HCT116 (cell line): ENCODE measurements around the gene TSKU. TPM values are rescaled to one million over a fixed set of nuclear protein-coding genes. Genes with fewer than 3 reads are reported as not detected.

Source experiments
- ATAC-seq: fragments of 200-7000 bp; cut with Tn5 transposase; 2 replicates; pipeline ENCODE4 v1.9.1; 2020; ENCODE audit warnings: mild to moderate bottlenecking, moderate library complexity
- BruUV-seq: library from RNA; stranded (reverse); fragments of 400-500 nt; replicated peaks from 2 replicates; lab custom pipeline; 2021; lab: Mats Ljungman, UMichigan
- CTCF ChIA-PET: fragments of 300-600 bp; sonication (Branson Sonifier 250); formaldehyde crosslinking; loops from one replicate; lab custom pipeline; 2021; ENCODE audit warnings: antibody characterized with exemption; lab: Charles Lee
- POLR2A ChIA-PET: fragments of 300-600, 350-600 bp; sonication (Branson Sonifier 250); formaldehyde crosslinking; loops from one replicate; lab custom pipeline; 2021; ENCODE audit warnings: antibody characterized with exemption; lab: Charles Lee
- RAD21 ChIA-PET, 2 experiments: fragments of 300-600 bp; sonication (Branson Sonifier 250); formaldehyde crosslinking; loops; one replicate each; lab custom pipeline; 2023; ENCODE audit warnings: low total read pairs in 2 of 2; ENCODE audit not compliant: uncharacterized antibody in 2 of 2, unreplicated experiment in 2 of 2, low non-redundant PET in 1 of 2; lab: Charles Lee
- DNase-seq: peaks from one replicate; pipeline ENCODE4 v3.0.0-alpha.2; 2010; ENCODE audit warnings: low read depth, low spot score
- H2AFZ ChIP-seq: fragments of 200-600 bp; shearing (Covaris generic), sonication (generic); 2 replicates; pipeline ENCODE4 v1.6.1; 2017; ENCODE audit warnings: low read depth, mixed run types, mixed read lengths, antibody characterized with exemption, low read length; ENCODE audit not compliant: poor library complexity, severe bottlenecking
- H3K27ac ChIP-seq: 2 replicates; pipeline ENCODE4 v1.5.1; 2012; ENCODE audit warnings: low read depth, low read length
- H3K27me3 ChIP-seq: fragments of 200-600 bp; sonication (generic); 2 replicates; pipeline ENCODE4 v1.6.1; 2016; ENCODE audit warnings: mixed run types, low read length, mixed read lengths; ENCODE audit not compliant: insufficient read depth
- H3K36me3 ChIP-seq, 2 experiments: fragments of 200-500 bp in 1 of 2; fragments of 200-600 bp in 1 of 2; sonication (Bioruptor generic) in 1 of 2; sonication (generic) in 1 of 2; 2 replicates each; pipeline versions ENCODE4 v1.5.1 to v1.6.1; 2014 to 2016; ENCODE audit warnings: low read length in 2 of 2, inconsistent platforms in 1 of 2, mixed read lengths in 1 of 2, mixed run types in 1 of 2; ENCODE audit not compliant: insufficient read depth in 2 of 2, control insufficient read depth in 1 of 2
- H3K4me1 ChIP-seq, 2 experiments: fragments of 200-600 bp in 1 of 2; sonication (generic) in 1 of 2; 2 replicates each; pipeline versions ENCODE4 v1.5.1 to v1.6.1; 2012 to 2017; ENCODE audit warnings: low read length in 2 of 2, inconsistent platforms in 1 of 2, mild to moderate bottlenecking in 1 of 2, mixed read lengths in 1 of 2, mixed run types in 1 of 2, moderate library complexity in 1 of 2; ENCODE audit not compliant: insufficient read depth in 2 of 2, control insufficient read depth in 1 of 2
- H3K4me2 ChIP-seq: fragments of 200-600 bp; sonication (generic); 2 replicates; pipeline ENCODE4 v1.6.1; 2017; ENCODE audit warnings: mixed run types, low read length, mixed read lengths
- H3K4me3 ChIP-seq, 2 experiments: fragments of 200-600 bp in 1 of 2; sonication (generic) in 1 of 2; replicated peaks in 1 of 2; 2 replicates each; pipeline ENCODE4 v1.5.1; 2011 to 2016; ENCODE audit warnings: low read length in 2 of 2, control low read depth in 1 of 2, low read depth in 1 of 2, mild to moderate bottlenecking in 1 of 2, mixed read lengths in 1 of 2, mixed run types in 1 of 2
- H3K79me2 ChIP-seq: fragments of 200-600 bp; sonication (generic); 2 replicates; pipeline ENCODE4 v1.6.1; 2017; ENCODE audit warnings: mild to moderate bottlenecking, mixed run types, low read length, moderate library complexity, mixed read lengths; ENCODE audit not compliant: insufficient read depth
- H3K9ac ChIP-seq: fragments of 200-600 bp; sonication (generic); 2 replicates; pipeline ENCODE4 v1.6.1; 2016; ENCODE audit warnings: low read length, mixed read lengths
- H3K9me2 ChIP-seq: fragments of 200-600 bp; sonication (generic), shearing (Covaris generic); 2 replicates; pipeline ENCODE4 v1.6.1; 2017; ENCODE audit warnings: mixed run types, mild to moderate bottlenecking, moderate library complexity; ENCODE audit not compliant: insufficient read depth
- H3K9me3 ChIP-seq, 2 experiments: fragments of 200-500 bp in 1 of 2; fragments of 200-600 bp in 1 of 2; sonication (Bioruptor generic) in 1 of 2; sonication (generic) in 1 of 2; 2 replicates each; pipeline ENCODE4 v1.6.1; 2014 to 2017; ENCODE audit warnings: low read length in 2 of 2, mixed read lengths in 2 of 2, inconsistent platforms in 1 of 2, low read depth in 1 of 2, mild to moderate bottlenecking in 1 of 2, mixed run types in 1 of 2, moderate library complexity in 1 of 2; ENCODE audit not compliant: control insufficient read depth in 1 of 2, insufficient read depth in 1 of 2
- H4K20me1 ChIP-seq: fragments of 200-600 bp; sonication (generic), shearing (Covaris generic); 2 replicates; pipeline ENCODE4 v1.6.1; 2017; ENCODE audit warnings: mixed run types, mild to moderate bottlenecking, moderate library complexity; ENCODE audit not compliant: insufficient read depth
- CEBPB ChIP-seq: IDR thresholded peaks from 2 replicates; pipeline ENCODE4 v1.6.1; 2012; ENCODE audit warnings: low read depth
- EGR1 ChIP-seq: IDR thresholded peaks from 2 replicates; pipeline ENCODE4 v1.6.1; 2012; ENCODE audit warnings: low read depth
- JUND ChIP-seq: IDR thresholded peaks from 2 replicates; pipeline ENCODE4 v1.6.1; 2012
- POLR2AphosphoS5 ChIP-seq: IDR thresholded peaks from 2 replicates; pipeline ENCODE4 v1.6.1; 2011; ENCODE audit warnings: mild to moderate bottlenecking, low read depth, low read length, moderate library complexity
- RAD21 ChIP-seq: IDR thresholded peaks from 2 replicates; pipeline ENCODE4 v1.6.1; 2012; ENCODE audit warnings: low read depth, mild to moderate bottlenecking
- SRF ChIP-seq: IDR thresholded peaks from 2 replicates; pipeline ENCODE4 v1.6.1; 2012; ENCODE audit warnings: low read depth
- TCF7L2 ChIP-seq: IDR thresholded peaks from 2 replicates; pipeline ENCODE4 v1.7.0; 2011; ENCODE audit warnings: borderline replicate concordance, inconsistent platforms; ENCODE audit not compliant: insufficient read depth, insufficient read length; ENCODE audit errors: extremely low read depth
- YY1 ChIP-seq: IDR thresholded peaks from 2 replicates; pipeline ENCODE4 v1.6.1; 2011; ENCODE audit warnings: low read length, low read depth, moderate library complexity, mild to moderate bottlenecking; ENCODE audit not compliant: insufficient replicate concordance; ENCODE audit errors: extremely low read depth
- ZNF274 ChIP-seq: fragments of 200-500 bp; sonication (Bioruptor generic); IDR thresholded peaks from 2 replicates; pipeline ENCODE4 v1.6.1; 2014; ENCODE audit warnings: mild to moderate bottlenecking, low read depth, low read length, inconsistent platforms
- intact Hi-C: fragments of 100-400 bp; cut with micrococcal nuclease; formaldehyde crosslinking; loops from 2 replicates; pipeline ENCODE4 v1.10.0; 2022
- total RNA-seq: library from RNA; stranded (reverse); gene quantifications from one replicate; pipeline ENCODE4 v1.2.1, GENCODE V29; 2021; ENCODE audit not compliant: unreplicated experiment
- TF ChIP-seq, protein P1 (sequence below): IDR thresholded peaks from 2 replicates; pipeline ENCODE4 v1.6.1; 2011; ENCODE audit warnings: mild to moderate bottlenecking, low read length, moderate library complexity; ENCODE audit not compliant: insufficient replicate concordance; ENCODE audit errors: extremely low read depth
- TF ChIP-seq, protein P2 (sequence below): IDR thresholded peaks from 2 replicates; pipeline ENCODE4 v1.6.1; 2012
- TF ChIP-seq, protein P3 (sequence below): IDR thresholded peaks from 2 replicates; pipeline ENCODE4 v1.6.1; 2012; ENCODE audit warnings: low read depth
- TF ChIP-seq, protein P4 (sequence below): IDR thresholded peaks from 2 replicates; pipeline ENCODE4 v1.6.1; 2012
- TF ChIP-seq, protein P5 (sequence below), 3 experiments: fragments of 200-600 bp in 1 of 3; sonication (generic) in 1 of 3; IDR thresholded peaks in 2 of 3; conservative IDR thresholded peaks in 1 of 3; 2 replicates each; pipeline ENCODE4 v1.5.1; 2012 to 2017; ENCODE audit warnings: low read depth in 2 of 3, low read length in 2 of 3, antibody characterized with exemption in 1 of 3, borderline replicate concordance in 1 of 3, control low read depth in 1 of 3, mild to moderate bottlenecking in 1 of 3, mixed read lengths in 1 of 3, mixed run types in 1 of 3, moderate library complexity in 1 of 3; ENCODE audit not compliant: insufficient read depth in 1 of 3

Gene TSKU
- total RNA-seq, 1 experiment from 2014 or later = 21.9 TPM

DNA sequence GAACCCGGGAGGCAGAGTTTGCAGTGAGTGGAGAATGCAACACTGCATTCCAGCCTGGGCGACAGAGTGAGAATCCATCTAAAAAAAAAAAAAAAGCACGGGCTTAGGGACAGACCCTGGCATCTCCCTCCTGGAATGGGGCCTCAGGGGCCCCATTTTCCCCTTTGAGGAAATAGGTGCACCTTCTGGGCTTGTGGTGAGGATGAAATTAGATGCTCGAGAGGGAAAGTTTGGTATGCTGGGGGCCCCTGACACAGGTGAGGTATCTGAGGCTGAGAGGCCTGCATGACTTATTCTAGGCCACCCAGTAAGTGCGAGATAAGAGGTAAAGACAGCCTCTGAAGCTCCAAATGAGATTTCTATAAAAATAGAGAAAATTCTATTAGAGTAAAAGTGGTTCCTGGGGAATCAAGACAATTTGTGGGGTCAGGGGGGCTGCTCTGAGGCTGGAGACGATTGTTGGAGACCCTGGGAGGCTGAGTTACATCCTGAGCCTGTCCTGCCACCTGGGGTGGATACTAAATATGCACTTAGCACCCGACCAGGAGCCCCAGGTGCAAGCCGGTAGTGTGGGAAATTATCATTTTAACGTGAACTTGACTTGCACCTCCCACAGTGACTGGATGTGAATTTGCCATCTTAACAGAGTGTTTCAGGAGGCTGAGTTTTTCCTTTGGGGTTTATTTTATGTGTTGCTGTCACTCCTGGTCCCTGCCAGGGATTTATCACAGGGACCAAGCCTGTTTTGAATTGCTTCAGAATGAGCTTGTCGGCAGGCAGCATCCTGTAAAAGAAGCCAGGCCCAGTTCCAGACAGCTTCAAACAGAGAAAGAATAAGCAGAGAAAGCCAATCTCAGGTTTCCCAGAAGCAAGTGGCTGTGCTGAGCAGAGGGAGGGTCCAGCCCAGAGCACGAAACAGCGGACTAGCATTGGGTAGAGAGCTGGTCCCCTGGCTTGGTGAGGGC lies 48.4 kb upstream of the TSKU start (continued):
- TF ChIP-seq YY1 = no peak
- TF ChIP-seq TCF7L2 = no peak
- TF ChIP-seq, protein P1, sequence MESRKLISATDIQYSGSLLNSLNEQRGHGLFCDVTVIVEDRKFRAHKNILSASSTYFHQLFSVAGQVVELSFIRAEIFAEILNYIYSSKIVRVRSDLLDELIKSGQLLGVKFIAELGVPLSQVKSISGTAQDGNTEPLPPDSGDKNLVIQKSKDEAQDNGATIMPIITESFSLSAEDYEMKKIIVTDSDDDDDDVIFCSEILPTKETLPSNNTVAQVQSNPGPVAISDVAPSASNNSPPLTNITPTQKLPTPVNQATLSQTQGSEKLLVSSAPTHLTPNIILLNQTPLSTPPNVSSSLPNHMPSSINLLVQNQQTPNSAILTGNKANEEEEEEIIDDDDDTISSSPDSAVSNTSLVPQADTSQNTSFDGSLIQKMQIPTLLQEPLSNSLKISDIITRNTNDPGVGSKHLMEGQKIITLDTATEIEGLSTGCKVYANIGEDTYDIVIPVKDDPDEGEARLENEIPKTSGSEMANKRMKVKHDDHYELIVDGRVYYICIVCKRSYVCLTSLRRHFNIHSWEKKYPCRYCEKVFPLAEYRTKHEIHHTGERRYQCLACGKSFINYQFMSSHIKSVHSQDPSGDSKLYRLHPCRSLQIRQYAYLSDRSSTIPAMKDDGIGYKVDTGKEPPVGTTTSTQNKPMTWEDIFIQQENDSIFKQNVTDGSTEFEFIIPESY = no peak

DNA sequence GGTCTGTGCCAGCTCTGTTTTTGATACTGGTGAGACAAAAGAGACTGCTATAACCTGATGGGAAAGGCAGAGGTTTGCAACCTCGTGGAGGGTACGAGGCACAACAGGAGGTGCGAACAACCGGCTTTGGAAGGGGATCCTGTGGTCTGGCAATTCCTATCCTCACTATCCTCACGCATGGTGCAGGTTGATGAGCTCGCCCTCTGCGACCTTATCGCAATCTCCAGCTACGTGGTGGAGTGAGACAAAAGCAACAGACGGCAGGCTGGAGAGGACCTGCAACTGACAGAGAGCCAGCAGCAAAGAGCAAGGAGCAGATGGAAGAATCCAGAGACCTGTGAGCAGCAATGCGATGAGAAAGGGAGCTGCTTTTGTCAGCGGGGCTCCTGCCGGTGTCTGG lies 47.3 kb upstream of the TSKU start:
- ChIA-PET CTCF (interaction anchor here (1.2 to 3.3 kb wide), 3 partner anchors 13 to 183 kb away, joined by 7 to 64 read pairs (median 13); no protein-coding TSS in a partner anchor), POLR2A (interaction anchor here (0.5 kb wide), 1 partner anchor 11 kb away, joined by 3 read pairs; no protein-coding TSS in a partner anchor), RAD21 (no interaction called here)
- Histone ChIP-seq H3K9me2 (no peaks in the 10 kb centered on the region), H3K9me3 (no peaks in the 10 kb centered on the region), H3K4me3 (no peak overlapping the region), H3K4me1 (no peaks in the 10 kb centered on the region), H3K27ac (no peak overlapping the region), H3K9ac (no peak overlapping the region), H3K36me3 (no peaks in the 10 kb centered on the region), H3K4me2 (no peak overlapping the region), H2AFZ (no peak overlapping the region), H4K20me1 (no peaks in the 10 kb centered on the region), H3K79me2 (no peaks in the 10 kb centered on the region), H3K27me3 (no peaks in the 10 kb centered on the region)
- intact Hi-C loops = no loop called here
- ATAC-seq (no peak), DNase-seq (no peak)
- BruUV-seq = no TSS peak
- TF ChIP-seq, protein P2, sequence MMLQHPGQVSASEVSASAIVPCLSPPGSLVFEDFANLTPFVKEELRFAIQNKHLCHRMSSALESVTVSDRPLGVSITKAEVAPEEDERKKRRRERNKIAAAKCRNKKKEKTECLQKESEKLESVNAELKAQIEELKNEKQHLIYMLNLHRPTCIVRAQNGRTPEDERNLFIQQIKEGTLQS = no peak
- TF ChIP-seq, protein P3, sequence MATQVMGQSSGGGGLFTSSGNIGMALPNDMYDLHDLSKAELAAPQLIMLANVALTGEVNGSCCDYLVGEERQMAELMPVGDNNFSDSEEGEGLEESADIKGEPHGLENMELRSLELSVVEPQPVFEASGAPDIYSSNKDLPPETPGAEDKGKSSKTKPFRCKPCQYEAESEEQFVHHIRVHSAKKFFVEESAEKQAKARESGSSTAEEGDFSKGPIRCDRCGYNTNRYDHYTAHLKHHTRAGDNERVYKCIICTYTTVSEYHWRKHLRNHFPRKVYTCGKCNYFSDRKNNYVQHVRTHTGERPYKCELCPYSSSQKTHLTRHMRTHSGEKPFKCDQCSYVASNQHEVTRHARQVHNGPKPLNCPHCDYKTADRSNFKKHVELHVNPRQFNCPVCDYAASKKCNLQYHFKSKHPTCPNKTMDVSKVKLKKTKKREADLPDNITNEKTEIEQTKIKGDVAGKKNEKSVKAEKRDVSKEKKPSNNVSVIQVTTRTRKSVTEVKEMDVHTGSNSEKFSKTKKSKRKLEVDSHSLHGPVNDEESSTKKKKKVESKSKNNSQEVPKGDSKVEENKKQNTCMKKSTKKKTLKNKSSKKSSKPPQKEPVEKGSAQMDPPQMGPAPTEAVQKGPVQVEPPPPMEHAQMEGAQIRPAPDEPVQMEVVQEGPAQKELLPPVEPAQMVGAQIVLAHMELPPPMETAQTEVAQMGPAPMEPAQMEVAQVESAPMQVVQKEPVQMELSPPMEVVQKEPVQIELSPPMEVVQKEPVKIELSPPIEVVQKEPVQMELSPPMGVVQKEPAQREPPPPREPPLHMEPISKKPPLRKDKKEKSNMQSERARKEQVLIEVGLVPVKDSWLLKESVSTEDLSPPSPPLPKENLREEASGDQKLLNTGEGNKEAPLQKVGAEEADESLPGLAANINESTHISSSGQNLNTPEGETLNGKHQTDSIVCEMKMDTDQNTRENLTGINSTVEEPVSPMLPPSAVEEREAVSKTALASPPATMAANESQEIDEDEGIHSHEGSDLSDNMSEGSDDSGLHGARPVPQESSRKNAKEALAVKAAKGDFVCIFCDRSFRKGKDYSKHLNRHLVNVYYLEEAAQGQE = no peak
- no peak for TF ChIP-seq SRF
- TF ChIP-seq, protein P4, sequence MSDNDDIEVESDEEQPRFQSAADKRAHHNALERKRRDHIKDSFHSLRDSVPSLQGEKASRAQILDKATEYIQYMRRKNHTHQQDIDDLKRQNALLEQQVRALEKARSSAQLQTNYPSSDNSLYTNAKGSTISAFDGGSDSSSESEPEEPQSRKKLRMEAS = no peak
- no peak for TF ChIP-seq EGR1
- TF ChIP-seq, protein P5, sequence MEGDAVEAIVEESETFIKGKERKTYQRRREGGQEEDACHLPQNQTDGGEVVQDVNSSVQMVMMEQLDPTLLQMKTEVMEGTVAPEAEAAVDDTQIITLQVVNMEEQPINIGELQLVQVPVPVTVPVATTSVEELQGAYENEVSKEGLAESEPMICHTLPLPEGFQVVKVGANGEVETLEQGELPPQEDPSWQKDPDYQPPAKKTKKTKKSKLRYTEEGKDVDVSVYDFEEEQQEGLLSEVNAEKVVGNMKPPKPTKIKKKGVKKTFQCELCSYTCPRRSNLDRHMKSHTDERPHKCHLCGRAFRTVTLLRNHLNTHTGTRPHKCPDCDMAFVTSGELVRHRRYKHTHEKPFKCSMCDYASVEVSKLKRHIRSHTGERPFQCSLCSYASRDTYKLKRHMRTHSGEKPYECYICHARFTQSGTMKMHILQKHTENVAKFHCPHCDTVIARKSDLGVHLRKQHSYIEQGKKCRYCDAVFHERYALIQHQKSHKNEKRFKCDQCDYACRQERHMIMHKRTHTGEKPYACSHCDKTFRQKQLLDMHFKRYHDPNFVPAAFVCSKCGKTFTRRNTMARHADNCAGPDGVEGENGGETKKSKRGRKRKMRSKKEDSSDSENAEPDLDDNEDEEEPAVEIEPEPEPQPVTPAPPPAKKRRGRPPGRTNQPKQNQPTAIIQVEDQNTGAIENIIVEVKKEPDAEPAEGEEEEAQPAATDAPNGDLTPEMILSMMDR (IDR thresholded peaks at IDR 0.05 in 2 of 3, conservative IDR thresholded peaks at IDR 0.05 in 1 of 3; ENCODE audit: borderline replicate concordance in 1 of 3, insufficient read depth in 1 of 3, low read depth in 2 of 3, low read length in 2 of 3) = no peak
- no peak for TF ChIP-seq CEBPB
- TF ChIP-seq POLR2AphosphoS5 = no peak
- no peak for TF ChIP-seq TCF7L2
- no peak for TF ChIP-seq ZNF274
- no peak for TF ChIP-seq RAD21
- no peak for TF ChIP-seq JUND
